GM21528 (cell line): ENCODE results near the gene FAM200B.

Experiments
- ATAC-seq: cut with Tn5 transposase; IDR thresholded peaks from one replicate; pipeline ENCODE4 v1.9.1; 2021; ENCODE audit warnings: mild to moderate bottlenecking, moderate library complexity; ENCODE audit not compliant: unreplicated experiment, low FRiP score

FAM200B gene

DNA sequence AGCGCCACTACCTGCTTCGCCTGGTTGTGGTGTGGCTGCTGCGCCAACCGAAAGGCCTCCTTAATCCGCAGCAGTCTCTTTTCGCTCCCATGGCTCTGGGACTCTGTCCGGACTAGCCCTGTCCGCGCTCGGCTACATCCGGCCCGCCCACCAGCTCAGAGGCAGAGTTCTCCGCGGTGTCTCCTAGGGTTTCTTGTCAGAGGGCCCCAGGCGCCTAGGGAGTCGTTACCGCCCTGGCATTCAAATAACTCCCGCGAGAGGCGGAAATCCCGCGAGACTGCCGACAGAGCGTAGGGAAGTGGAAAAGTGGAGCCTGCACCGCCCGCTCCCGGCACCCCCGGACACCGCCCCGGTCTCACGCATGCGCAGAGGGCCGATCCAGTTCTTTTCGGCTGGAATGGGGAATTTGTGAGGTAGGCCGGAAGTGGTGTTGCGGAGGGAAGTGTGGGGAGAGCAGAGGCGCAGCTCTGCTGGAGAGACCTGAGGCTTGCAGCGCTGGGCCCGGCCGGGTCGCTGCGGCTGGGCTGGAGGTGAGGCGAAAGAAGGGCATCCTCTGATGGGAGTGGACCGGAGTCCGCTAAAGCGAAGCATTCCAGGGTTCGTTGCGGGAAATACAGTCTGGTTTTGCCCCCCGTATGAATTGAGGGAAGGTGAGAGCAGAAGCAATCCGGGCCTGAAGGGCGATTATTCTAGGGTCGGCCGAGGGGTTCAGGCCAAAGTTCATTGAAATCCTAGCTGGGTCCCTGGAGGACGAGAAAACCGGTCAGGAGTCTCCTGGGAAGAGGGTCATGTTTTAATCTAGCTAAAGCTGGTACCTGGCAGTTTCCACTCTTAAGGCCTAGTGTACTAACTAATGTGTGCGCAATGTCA is at the start of gene FAM200B:
TSS of gene FAM200B (plus strand) at position 456 of the 870 bp plus-strand sequence. CDS start 5,151 bp downstream, outside the sequence.
- peak; percentile 91 for ATAC-seq

DNA sequence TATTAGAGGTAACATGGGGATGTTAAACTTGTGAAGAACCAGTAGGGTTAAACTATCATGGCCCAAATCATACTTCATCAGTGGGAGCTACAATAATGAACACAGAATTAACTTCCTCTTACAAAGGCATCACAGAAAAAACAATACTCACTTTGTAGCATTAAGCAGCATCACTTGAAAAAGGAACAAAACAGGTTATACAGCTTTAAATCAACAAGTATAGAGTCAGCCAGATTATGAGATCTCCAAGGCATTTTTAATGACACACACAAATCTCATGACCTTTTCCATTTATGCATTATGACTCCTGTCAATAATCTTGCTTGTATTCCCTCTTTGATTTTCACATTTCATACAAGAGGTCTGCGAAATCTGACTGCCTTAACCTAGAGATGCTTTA is 44.8 kb upstream of the FAM200B start:
- no peak for ATAC-seq

DNA sequence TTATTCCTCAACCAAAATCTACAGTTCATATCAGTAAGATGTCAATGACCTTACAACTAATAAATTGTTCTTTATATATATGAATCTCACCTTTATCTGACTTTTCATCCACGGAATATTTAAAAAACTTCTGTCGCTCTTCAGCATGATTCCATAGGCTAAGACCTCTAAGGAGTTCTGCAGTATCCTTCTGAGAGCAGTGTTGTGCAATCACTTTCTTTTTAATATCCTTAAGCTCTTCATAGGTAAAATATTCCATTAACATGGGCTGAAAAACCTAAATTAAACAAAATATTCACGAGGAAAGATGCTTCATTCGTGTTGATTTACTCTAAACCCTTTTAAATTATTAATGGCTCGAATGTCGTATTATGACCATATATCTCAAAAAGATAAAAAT is 43.2 kb upstream of the FAM200B start:
- ATAC-seq, result no peak

DNA sequence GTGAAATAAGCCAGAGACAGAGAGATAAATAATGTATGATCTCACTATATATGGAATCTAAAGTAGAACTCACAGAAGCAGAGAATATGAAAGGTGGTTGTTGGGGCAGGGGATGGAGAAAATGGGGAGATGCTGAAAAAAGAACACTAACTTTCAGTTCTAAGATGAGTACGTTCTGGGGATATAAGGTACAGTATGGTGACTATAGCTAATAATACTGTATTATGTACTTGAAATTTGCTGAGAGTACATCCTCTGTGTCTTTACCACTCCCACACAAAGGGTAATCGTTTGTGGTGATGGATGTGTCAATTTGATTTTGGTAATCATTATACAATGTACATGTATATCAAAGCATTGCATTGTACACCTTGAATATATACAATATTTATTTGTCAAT is 33.0 kb upstream of the FAM200B start:
- ATAC-seq, result peak; percentile 53

DNA sequence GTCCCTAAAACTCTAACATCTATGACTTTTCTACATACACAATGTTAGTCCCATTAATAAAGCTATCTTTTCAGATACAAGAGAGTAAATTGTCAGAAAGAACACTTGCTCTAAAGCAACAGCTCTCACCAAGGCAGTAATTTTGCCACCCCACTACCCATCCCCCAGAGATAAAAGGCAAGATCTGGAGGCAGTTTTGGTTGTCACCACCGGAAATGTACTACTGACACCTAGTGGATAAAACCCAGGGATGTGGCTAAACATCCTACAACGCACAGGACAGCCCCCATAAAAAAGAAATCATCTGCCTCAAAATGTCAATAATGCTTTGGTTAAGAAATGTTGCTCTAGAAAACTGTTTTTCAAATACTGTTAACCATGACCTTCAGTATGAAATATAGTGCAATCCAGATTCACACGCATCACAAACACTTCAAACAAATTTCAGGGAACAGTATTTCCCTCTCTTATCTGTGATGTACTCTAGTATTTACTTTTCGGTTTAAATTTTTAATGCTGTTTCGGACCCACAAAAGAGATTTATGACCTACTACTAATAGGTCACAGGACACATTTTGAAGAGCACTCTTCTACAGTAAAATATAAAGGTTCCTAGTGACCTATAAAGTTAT is 31.6 kb upstream of the FAM200B start:
- peak; percentile 42 for ATAC-seq

DNA sequence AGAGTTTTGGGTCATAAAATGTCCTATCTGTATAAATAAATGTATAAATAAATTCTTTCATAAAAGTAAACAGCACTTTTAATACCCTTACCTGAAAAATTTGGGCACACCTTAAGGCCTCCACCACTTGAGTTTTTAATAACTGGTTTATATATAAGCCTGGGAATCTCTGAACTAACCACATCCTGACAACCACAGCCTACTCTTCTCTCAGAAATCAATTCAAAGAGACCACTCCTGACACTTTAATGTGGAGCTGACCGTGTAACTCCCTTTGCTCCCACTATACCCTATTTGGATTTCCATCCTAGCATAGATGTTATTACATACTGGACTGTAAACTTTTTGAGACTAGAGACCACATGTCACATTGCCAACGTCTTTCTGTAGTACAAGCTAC is 30.0 kb upstream of the FAM200B start:
- no peak for ATAC-seq

DNA sequence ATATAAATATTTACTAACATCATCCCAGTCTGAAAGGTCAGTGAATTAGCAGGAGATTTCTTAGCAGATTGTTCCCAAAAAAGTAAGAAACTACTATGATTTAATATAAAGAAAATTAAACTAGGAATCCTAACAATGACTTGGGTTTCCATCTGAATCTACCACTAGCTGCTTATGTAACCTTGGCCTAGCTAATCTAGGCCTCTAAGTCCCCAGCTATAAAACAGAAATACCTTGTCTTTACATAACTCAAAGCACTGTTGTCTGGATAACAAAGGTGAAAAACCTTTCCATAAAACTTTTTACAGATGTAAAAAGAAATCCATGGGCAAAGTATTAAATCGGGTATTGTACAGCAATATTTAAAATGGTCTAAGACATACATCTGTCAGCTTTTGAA is 29.4 kb upstream of the FAM200B start:
- ATAC-seq, result no peak

DNA sequence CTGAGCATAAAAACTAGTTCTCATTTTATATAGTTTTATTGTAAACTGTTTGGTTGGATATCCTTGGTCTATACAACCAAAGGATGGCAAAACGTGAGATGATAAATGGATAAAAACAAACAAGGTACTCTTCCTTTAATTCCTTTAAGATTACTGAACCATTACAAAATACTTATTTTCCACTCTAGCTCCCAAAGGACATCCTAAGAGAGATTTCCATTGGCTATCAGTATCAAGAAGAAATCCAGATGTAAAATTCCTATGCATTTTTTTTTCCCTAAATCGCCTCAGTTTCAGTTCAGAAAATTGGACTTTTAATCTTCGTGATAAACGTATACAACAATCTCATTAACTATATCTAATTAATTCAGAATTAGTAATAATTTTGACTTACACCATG is 28.8 kb upstream of the FAM200B start:
- no peak for ATAC-seq

DNA sequence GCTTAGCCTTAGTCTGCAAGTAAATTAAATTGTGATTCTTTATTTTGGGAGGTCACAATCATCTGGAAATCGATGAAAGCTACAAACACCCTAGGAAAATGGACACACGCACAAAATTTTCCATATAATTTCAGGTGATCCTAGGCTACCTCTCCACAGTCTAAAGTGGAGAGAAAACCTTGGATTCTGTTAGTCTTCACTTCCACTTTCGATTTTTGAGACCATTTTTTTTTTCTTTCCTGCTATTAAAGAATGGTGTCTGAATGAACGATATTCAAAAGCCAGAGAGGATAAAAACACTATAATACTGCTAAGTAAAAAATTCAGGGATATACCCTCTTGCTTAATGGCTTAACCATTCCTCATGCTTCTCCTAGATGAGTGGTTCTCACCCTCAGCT is 28.2 kb upstream of the FAM200B start:
- ATAC-seq, result no peak

DNA sequence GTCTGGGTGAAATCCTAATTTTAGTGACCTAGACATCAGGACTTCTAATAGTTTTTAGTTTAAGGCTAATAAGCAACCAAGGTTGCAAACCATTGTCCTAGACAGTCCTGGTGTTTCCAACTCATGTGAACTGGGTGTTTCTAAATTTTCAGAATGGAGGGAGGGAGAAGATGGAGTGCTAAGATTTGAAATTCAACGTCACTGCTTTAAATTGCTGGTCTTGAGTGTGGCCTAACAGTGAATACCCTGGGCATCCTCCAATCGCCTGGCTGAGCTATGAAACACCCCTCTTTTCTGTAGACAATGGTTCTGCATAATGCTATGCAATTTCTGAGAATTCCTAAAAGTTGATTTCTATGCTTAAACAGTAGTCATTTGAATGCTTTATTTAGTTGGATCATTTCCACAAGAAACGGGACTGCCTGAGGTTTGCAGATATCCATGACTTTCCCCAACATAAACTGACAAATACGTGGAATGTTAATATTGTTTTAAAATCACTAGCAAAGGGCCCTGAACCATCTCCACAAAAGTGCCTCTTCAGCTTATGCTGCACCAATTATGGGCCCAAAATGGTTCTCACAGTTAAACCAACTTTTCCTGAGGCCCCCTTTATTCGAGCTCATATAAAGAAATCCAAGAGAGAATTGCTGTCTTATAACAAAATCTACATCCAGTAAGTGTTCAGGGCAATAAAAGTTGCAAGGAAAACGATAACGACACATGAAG is 27.6 kb upstream of the FAM200B start:
- ATAC-seq, result peak; percentile 28

DNA sequence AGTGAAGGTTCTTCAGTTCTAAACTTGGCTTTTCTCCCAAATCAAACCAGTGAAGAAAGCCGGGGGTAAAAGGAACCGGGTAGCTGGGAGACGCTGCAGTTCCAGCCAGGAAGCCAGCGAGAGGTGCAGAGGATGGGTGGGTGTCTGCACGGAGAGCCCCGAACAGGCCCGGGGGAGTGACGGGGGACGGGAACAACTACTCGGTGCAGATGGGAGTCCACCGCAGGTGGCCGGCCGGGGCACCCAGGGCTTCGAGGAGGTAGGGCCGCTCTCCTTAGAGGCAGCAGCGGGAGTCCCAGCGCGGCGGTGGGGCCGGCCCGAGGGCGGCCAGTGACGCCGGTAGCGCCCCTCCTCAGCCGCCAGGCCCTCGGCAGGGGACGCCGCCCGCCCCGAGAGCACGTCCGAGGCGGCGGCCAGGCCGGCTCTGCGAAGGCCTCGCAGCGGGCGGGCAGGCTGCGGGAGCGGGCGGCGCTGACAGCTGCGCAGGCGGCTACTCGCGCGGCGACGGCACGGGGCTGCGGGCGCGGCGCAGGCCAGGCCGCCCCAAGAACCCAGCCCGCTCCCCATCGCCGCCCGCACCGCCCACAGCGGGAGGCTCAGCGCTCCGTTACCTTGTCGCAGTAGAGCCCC is 26.9 kb upstream of the FAM200B start:
- peak; percentile 51 for ATAC-seq

DNA sequence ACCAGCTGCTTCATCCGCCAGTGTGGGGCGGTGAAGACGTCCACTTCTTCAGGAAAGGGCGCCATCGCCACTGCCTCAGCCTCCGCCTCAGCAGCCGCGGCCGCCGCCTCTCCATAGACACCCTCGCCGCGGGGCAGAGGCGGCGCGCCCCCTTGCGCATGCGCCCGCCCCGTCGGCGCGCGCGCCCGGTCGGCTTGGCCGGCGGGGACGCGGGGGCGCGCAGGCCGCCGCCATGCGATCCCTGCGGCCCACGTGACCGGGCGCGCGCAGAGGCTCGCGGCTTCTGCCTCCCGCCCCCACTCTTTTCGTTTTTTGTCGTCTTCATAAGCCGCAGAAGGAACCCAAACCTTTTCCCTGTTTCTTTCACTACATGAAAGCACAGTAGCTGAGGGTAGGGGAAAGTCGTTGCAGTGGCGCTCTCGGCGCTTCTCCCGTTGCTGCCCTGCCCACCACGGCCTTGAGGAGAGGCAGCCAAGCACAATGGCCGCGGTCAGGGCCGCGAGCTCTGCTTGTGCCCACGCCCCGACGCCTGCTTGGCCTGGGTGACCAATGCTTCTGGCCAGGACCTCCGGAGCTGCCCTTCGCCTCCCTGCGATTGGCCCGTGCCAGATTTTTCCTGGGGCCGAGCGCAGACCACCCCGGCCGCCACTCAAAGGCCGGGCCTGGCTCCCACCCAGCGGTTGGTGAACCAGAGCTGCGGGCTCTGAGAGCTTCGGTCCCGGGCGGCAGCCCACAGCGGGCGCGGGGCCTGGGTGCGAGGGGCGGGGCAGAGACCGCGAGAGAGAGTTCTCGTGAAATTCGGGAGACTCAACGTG is 26.2 kb upstream of the FAM200B start, which contains the start of gene FBXL5:
TSS of gene FBXL5 (minus strand) at position 135 of the 815 bp plus-strand sequence. CDS start at position 65, 70 bp downstream.
- peak; percentile 71 for ATAC-seq

DNA sequence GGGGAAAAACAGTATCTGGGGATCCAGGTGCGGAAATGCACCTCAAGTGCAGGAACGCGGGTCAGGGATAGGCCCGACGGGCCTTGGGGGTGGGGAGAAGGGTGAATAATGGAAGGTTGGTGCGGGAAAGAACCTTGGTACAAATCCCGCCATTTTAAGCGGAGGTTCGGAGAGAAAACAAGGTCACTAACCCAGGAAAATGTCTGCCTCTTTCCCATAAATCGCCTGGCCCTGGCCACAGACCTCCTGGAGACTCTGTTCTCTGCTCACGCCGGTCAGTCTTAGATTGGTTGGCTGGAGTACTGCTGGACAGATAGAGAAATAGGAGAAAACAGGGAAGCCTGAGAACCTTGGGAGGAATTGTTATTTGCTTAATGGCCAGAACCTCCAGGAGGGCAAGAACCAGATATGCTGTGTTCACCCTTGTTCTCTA is 25.6 kb upstream of the FAM200B start:
- no peak for ATAC-seq

DNA sequence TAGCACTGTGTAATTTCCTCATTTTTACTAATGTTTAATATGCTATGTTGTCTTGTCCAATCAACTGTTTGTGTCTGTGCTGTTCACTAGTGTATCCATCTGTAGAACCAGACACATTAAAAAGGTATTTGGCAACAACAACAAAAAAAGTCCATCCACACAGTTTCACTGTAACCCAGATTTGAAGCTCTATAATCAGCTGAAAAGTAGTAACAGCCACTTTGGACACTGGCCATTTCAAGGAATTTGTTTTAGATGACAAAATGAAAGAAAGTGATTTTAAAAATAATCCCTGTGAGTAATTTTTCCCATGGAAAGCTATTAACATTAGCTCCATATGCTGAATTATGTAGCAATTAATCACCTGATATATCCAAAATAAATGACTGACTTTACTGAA is 24.3 kb upstream of the FAM200B start:
- no peak for ATAC-seq

DNA sequence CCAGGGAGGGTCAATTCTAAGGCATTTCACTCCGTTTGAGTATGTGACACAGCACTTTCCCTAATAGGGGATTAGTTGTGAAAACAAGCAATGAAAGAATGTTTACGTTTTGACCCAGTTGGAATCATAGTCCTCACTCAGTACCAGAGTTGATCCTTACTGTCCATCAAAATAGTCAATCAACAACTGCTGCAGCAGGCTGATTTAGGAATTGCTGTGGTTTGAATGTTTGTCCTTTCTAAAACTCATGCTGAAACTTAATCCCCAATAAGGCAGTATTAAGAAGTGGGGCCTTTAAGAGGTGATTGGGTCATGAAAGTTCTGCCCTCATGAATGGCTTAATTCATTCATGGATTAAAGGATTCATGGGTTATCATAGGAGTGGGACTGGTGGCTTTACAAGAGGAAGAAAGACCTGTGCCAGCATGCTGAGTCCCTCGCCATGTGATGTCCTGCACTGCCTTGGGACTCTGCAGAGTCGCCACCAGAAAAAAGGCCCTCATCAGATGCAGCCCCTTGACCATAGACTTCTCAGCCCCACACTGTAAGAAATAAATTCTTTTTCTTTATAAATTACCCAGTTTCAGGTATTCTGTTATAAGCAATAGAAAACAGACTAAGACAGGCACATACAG is 23.4 kb upstream of the FAM200B start:
- ATAC-seq, result no peak

DNA sequence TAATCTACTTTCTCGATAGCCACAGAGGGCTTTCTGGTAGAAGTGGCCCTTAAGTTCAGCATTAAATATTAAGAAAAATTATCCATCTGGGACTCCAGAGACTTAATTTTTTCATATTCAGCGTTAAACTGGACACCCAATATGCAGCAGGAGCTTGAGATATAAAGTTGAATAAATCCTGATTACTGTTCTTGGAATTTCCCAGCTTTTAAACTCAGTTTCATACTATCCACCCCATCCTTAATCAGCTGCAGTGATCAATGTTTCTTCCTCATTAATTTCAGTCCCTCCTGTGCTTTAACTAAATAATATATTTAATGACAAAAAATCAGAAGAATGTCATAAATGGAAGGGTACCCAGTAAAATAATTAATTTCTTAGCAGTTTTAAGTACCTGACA is 22.8 kb upstream of the FAM200B start:
- ATAC-seq, result no peak

DNA sequence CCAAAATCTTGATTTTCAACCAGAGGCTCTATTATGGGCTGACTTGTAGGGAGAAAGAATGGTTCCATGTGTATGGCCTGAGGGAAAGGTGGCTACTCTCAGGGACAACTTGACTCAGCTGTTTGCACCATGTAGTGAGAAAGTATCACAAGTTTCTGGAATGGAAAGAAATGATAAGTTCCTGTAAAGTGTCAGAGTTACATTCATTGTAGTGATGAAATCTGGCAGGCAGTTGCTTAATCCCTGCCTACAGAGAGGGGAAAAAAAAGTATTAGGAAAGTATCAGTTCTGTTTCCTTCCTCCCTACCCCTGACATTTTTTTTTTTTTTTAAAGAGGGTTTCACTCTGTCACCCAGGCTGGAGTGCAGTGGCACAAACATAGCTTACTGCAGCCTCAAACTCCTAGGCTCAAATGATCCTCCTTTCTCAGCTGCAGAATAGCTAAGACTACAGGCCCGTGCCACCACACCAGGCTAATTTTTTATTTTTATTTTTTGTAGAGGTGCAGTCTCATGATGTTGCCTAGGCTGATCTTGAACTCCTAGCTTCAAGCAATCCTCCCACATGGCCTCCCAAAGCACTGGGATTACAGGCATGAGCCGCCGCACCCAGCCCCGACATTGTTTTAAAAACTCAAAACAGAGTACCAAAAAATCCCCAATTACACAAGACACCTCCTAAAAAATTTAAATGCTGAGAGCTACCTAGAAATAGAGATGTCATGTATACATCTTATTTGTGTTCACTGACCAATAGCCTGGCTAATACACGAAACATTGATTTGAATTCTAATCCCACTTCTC is 21.7 kb upstream of the FAM200B start:
- ATAC-seq, result no peak

DNA sequence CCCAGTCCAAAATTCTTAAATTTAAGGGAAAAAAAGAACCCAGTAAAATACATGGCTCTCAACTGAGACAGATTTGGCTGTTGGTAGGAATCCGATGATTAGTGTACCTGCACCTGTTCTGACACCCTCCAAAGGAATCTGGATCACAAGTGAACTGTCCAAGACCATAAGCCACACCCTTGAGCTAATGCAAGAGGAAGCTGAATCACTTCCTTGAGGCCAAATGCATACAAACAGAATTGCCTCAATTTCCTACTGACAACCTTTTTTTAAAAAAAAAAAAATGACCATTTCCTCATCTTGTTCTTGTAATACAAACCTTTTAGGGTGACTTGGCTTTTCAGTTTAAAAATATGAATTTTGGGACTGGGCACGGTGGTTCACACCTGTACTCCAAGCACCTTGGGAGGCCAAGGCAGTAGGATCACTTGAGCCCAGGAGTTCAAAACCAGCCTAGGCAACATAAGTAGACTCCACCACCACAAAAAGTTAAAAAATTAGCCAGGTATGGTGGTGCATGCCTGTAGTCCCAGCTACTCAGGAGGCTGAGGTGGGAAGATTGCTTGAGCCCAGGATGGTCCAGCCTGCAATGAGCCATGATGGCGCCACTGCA is 15.8 kb upstream of the FAM200B start:
- no peak for ATAC-seq
